SK-N-SH treated with all-trans-retinoic acid at 6 μM for 48 hours (cell line): ENCODE data around the gene MEOX1.

Experiments used
- ARNTL ChIP-seq: fragments of 450-650 bp; formaldehyde crosslinking; IDR thresholded peaks from 2 replicates; pipeline ENCODE4 v1.5.0; 2020; ENCODE audit warnings: low read depth, mild to moderate bottlenecking, moderate library complexity, borderline replicate concordance
- ZFP3 ChIP-seq: fragments of 250-450 bp; sonication (Bioruptor Pico); IDR thresholded peaks from 2 replicates; pipeline ENCODE4 v1.5.0; 2020; ENCODE audit warnings: mild to moderate bottlenecking, moderate library complexity

- TF ChIP-seq ARNTL (CRISPR knock-in tag) (no peak), ZFP3 (no peak)
These were observed 24.0 kb downstream of the MEOX1 start for GRCh38 chr17:43637563-43638323.
